Left lobe of liver (tissue), 2 donors: ENCODE data around the gene CAPZA1. TPM values are rescaled to one million over a fixed set of nuclear protein-coding genes. Genes with fewer than 3 reads are reported as not detected.
"Not testable (repeated sequence)": the region's sequence is repeated elsewhere in the genome, so short reads cannot be mapped to it uniquely, and the experiment has no call there.

ENCODE experiments used
- ATAC-seq: fragments of 200-7000 bp; cut with Tn5 transposase; one replicate; pipeline ENCODE4 v1.9.1; 2020; ENCODE audit warnings: mild to moderate bottlenecking, moderate library complexity
- DNase-seq: peaks from one replicate; pipeline ENCODE4 v3.0.0-alpha.2; 2020; ENCODE audit warnings: low spot score
- total RNA-seq: library from RNA; stranded (reverse); gene quantifications from one replicate; pipeline ENCODE4 v1.2.1, GENCODE V29; 2021
- donor health status: DM: no; HTN: no; CAD: no; lungs with moderate emphysema.
- donor health status: DM: no; HTN: yes; CAD: no.

The CAPZA1 gene
- total RNA-seq, 1 donor from 2014 or later, result 32.8 TPM

GRCh38 chr1:112626193-112626592, 6.6 kb downstream of the CAPZA1 start:
- ATAC-seq (no peak), DNase-seq (no peak)

DNA sequence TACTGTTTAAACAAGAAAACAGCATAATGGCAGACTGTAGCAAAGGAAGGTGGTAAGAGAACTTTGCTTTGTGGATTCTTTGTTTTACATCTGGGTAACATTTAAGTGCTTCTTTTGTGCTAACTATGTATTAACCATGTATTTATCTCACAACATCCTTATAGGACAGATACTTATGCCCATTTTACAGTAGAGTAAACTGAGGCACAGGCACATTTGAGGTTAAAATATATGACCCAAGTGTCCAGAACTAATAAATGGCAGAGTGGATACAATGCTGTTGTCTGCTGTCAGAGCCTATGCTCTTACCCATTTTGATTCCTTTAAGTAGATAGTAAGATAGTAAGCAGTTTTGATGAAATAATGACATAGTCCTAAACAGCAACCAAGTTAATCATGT, 7.3 kb downstream of the CAPZA1 start:
- DNase-seq, result no peak
- no peak for ATAC-seq

DNA sequence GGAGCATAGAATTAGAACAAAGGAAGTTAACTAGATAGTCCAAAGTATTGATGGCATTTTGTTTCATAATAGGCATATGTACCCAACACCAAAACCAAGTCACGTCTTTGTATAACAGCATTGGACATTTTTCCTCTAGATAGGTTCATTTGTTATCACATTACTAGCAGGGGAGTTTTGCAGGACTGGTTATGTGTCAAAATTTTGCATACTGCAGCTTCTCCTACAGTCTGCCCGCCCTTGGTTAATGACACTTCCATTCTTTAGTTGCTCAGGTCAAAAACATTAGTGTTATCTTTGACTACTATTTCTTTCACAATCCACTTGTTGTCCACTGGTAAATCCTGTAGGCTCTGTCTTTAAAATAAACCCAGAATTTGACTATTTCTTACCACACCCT, 8.9 kb downstream of the CAPZA1 start:
- ATAC-seq (no peak), DNase-seq (no peak)

- DNase-seq, result no peak
- no peak for ATAC-seq
Observed at GRCh38 chr1:112629256-112629655, 9.6 kb downstream of the CAPZA1 start.

GRCh38 chr1:112633628-112634027, 14.0 kb downstream of the CAPZA1 start:
- ATAC-seq (no peak), DNase-seq (no peak)

GRCh38 chr1:112634367-112634766, 14.7 kb downstream of the CAPZA1 start:
- ATAC-seq, result no peak

GRCh38 chr1:112636056-112636455, 16.4 kb downstream of the CAPZA1 start:
- DNase-seq, result no peak
- no peak for ATAC-seq

More at GRCh38 chr1:112634367-112634766, 14.7 kb downstream of the CAPZA1 start:
- DNase-seq, result no peak

- DNase-seq (no peak), ATAC-seq (no peak)
Observed at GRCh38 chr1:112636597-112637253, 17.1 kb downstream of the CAPZA1 start.

- ATAC-seq, result no peak
- DNase-seq, result no peak
Observed at GRCh38 chr1:112637254-112638109, 17.9 kb downstream of the CAPZA1 start.

- no peak for DNase-seq
- ATAC-seq, result no peak
Observed at GRCh38 chr1:112638110-112638428, 18.4 kb downstream of the CAPZA1 start.

GRCh38 chr1:112640437-112640836, 20.8 kb downstream of the CAPZA1 start:
- ATAC-seq, DNase-seq: not testable (repeated sequence)

DNA sequence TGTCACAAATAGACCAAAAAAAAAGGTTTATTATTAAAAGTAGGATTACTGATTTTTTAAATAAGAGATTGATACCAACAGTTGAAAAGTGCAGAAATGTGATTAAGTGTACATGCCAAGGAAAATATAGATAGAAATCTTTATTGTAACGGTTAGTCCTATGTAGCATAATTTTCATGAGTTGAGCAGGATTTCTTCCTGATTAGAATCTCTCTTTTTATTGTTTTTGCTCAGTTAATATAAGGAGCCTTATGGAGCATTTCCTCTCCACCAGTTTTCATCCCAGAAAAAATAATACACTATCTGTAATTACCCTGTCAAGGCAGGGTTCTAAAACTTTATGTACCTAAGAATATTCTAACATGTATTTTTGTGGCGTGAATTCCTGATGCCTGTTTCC, 23.4 kb downstream of the CAPZA1 start:
- ATAC-seq (no peak), DNase-seq (no peak)

DNA sequence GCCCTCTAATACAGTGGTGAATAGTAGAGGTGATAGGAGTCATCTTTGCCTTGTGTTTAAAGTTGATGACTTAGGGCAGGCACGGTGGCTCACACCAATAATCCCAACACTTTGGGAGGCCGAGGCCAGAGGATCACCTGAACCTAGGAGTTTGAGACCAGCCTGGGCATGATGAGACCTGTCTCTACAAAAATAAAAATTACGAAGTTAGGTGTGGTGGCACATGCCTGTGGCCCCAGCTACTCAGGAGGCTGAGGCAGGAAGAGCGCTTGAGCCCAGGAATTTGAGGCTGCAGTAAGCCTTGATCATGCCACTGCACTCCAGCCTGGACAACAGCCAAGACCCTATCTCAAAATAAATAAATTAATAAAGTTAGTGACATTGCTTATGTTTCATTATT, 26.6 kb downstream of the CAPZA1 start:
- no peak for DNase-seq
- ATAC-seq, result no peak

DNA sequence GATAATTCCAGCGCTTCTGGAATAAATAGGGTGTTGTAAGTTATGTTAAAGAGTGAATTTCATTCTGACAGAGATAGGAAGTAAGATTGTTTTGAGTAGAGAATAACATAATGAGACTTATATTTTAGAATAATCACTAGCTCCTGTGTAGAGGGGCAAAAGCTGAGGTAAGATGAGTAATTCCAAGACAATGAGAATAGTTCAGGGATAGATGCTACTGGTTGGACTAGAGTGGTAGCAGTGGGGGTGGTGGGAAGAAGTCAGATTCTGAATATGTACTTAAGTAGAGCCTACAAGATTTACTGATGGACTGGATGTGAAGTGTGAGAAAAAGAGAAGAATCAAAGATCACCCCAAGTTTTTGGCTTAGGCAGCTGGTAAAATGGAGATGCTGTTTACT, 31.6 kb downstream of the CAPZA1 start:
- DNase-seq (no peak), ATAC-seq (no peak)

DNA sequence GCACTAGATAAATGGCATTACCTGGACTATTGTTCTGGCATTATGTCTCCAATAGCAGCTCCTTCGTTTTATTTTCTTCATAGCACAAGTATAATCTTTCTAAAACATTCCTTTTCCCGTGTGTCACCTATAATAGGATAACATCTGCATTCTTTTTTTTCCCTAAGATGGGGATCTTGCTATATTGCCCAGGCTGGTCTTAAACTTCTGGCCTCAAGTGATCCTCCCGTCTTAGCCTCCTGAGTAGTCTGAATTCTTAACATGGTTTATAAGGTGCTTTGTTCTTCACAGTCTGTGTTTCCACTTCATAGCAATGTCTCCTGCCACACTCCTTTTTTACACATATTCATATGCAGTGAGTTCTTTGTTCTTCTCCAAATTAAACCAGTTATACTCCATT, 46.2 kb downstream of the CAPZA1 start:
- ATAC-seq, result no peak
- no peak for DNase-seq

- no peak for DNase-seq
- ATAC-seq, result no peak
Observed at GRCh38 chr1:112666946-112667345, 47.3 kb downstream of the CAPZA1 start.

GRCh38 chr1:112672009-112672408, 52.4 kb downstream of the CAPZA1 start:
- DNase-seq, result no peak
- no peak for ATAC-seq

- ATAC-seq, result no peak
- DNase-seq, result no peak
Observed at GRCh38 chr1:112672842-112673241, 53.2 kb downstream of the CAPZA1 start.

DNA sequence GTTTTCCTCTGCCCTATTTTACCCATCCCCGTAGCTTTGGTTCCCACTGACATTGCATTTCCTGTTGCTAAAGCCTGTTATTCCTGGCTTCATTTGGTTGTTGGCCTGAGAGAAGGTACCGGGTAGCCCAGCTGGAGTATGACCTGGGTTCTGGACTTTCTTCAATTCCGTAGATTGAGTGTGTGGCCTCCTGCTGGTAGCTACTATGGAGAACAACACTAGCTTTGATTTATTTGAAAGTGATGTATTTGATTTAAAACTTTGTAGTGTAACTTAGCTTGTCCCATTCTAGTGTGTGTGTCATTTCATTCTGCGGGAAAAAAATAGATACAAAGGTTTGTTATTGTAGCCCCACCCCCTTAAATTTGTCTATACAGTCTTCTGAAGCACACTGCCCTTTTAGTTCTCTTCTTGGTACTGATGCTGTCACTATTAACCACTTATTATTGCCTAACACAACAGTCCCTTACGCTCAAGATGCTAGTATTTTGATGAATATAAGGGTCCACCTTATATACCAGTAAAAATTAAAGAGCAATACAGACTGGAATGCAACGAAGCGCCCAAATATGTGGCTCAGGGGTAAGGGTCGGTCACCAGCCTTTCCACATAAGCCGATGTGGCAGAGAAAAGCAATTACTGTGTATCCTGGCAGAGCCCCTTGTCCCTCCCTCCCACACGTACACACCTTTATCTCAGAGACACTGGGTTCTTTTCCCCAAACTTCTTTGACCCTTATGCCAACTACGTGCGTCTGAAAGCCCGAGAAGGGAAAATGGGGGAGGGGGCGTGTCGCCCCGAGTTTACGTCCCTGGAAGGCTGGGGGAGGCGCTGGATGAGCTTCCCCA, 54.2 kb downstream of the CAPZA1 start:
- DNase-seq (no peak), ATAC-seq (peak; percentile 72)

- ATAC-seq (peak; percentile 75), DNase-seq (peak; percentile 76)
Observed at GRCh38 chr1:112674440-112674985, 54.9 kb downstream of the CAPZA1 start, which contains the start of gene MOV10. Gene MOV10, plus strand, starts transcription at chr1:112674659. Its CDS starts 254 bp downstream, at chr1:112674913.
